Activated CD8-positive, alpha-beta memory T cell treated with anti-CD3 and anti-CD28 coated beads for 1 hour (primary cell): ENCODE results near the gene MT1A.

Experiments used
- DNase-seq, 2 donors: peaks; one replicate each; pipeline ENCODE4 v3.0.0-alpha.2; 2020; ENCODE audit warnings: low read depth in 1 of 2; ENCODE audit errors: extremely low read depth in 1 of 2

Gene MT1A

DNA sequence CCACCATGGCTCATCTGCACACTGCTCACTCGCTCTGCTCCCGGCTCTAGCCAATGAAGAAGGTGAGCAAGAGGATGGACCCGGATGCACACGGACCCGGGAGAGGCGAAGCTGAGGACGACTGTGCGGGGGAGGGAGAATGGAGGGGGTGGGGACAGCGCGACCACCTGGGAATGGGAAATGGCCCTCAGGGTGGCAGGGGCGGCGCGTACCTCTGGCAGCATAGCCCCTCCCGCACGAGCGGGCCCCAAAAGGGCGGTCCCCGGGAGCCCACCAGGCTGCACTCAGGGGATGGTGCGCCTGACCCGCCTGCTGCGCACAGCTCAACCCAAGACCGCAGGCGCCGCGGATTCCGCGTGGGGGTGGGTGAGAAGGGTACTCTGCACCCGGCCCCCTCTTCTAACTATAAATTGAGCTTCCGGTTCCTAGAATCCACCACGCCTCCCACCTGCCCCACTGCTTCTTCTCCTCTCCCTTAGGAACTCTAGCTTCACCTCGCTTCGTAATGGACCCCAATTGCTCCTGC, 37.3 kb downstream of the MT1A start:
- DNase-seq = no peak

- no peak for DNase-seq
These were observed 39.0 kb downstream of the MT1A start for GRCh38 chr16:56677474-56677873.

DNA sequence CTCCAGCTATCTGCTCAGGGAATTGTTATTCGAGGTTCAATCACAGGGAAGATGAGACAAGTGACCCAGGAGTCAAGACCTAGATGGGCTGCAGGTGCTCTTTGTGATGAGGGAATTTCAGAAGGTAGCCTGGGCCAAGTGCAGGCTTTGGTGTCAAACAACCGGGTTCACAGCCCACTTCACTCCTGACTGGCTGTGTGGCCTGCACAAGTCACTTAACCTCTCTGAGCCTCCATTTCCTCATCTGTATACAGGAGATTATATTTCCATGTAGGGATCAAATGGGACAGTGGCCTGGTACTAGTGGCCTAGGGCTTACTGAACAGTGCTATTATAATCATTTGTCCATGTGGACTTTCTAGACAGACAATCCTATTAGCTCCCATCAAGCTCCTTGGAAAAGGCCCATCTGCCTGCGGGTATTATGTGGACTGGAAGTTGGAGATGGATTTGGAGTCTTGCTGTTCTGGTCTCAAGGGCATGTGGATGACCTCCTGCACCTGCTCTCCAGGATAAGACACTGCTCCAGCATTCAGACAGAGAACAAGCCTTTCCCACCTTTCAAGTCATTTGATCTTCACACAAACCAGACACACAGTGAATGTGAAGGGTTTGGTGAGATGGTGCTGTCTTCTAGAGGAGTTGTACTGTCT, 40.7 kb downstream of the MT1A start:
- no peak for DNase-seq

DNA sequence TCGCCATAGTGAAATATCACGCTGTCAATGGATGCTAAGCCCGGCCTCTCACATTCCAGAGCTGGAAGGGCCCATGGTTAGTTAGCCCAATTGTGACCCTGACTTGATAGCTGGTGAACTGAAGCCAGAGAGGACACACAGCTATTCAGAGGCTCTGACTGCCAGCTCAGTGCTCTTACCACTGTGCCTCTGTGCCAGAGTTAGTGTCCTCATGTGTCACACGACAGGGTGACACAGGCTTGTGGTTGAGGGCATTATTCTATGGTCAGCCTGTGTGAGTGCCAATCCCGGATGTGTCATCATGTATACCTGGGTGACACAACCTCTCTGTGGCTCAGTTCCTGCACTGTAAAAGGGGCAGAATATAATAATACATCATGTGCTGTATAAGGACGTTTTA, 41.4 kb downstream of the MT1A start:
- DNase-seq = no peak

DNA sequence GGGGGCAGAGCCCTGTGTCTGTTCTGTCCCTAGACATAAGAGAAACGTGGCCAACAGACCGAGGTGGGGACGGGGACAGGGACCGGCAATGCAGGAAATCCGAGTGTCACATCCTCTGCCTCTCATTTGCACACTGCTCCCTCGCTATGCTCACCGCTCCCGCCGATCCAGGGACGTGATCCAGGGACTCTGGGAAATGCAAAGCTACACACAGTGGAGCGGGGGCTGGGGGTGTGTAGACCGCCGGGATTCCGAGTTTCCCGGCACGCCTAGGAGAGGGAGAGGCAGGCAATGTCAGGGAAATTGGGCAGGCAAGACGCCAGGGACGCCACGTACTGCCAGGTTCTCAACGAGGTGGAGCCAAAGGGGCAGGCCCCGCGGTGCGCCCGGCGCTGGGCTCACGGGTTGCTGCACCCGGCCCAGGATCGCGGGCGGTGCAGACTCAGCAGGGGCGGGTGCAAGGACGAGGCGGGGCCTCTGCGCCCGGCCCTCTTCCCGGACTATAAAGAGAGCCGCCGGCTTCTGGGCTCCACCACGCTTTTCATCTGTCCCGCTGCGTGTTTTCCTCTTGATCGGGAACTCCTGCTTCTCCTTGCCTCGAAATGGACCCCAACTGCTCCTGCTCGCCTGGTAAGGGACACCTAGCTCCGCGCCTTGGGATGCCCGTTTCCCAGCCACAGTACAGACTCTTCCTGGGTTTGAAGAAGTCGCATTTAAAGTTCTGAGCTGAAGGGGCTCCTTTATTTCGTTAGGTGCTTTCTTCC, 43.7 kb downstream of the MT1A start, which contains the start of gene MT1X:
MT1X (plus strand) TSS at position 532 of the 764 bp plus-strand sequence; CDS start at position 603, 71 bp downstream.
- DNase-seq = peak; percentile 66 to 83

- no peak for DNase-seq
These were observed 44.4 kb downstream of the MT1A start for GRCh38 chr16:56682703-56683397.

GRCh38 chr16:56683424-56684172, 45.1 kb downstream of the MT1A start:
- DNase-seq = no peak

GRCh38 chr16:56684256-56684925, 45.9 kb downstream of the MT1A start:
- no peak for DNase-seq

DNA sequence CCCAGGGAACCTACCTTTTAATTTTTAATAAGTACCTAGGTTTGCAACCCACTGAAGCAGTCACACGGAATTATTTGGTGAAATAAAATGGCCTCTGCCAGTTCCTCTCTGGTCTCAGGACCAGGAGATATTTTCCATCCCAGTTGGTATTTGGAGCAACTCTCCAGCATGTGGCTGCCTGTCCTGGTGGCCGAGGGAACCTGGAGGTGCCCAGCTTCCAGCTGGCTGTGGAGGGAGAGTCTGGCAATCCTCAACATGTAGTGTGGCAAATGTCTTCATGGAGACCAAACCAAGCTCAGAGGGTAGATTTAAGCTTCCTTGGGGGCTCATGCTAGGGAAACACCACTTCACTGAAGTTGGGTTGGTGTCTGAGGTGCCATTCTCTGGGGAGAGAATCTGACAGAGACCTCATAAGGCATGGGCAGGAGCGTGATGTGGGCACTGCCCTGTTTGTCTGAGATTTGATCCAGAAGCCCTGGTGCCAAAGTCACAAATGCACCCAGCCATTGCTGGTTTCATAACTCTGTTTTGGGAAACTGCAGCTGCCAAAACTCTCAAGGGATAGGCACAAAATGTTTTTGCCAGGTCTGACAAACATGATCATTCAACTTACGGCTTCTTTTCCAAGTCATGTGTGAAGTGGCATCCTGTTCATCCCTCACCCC, 46.6 kb downstream of the MT1A start:
- no peak for DNase-seq

GRCh38 chr16:56686758-56687157, 48.3 kb downstream of the MT1A start:
- no peak for DNase-seq

- no peak for DNase-seq
These were observed 50.3 kb downstream of the MT1A start for GRCh38 chr16:56688762-56689161.

GRCh38 chr16:56689171-56689570, 50.7 kb downstream of the MT1A start:
- no peak for DNase-seq
